GM21526 (cell line): Measurements from ENCODE around the gene ZNF423.
A peak's percentile ranks its signal among the peaks of the same experiment; 100 is the strongest.
"Not testable (repeated sequence)": the region's sequence is repeated elsewhere in the genome, so short reads cannot be mapped to it uniquely, and the experiment has no call there.

ENCODE experiments used
- ATAC-seq: cut with Tn5 transposase; IDR thresholded peaks from one replicate; pipeline ENCODE4 v1.9.1; 2021; ENCODE audit warnings: moderate library complexity; ENCODE audit not compliant: unreplicated experiment, low FRiP score

The ZNF423 gene

DNA sequence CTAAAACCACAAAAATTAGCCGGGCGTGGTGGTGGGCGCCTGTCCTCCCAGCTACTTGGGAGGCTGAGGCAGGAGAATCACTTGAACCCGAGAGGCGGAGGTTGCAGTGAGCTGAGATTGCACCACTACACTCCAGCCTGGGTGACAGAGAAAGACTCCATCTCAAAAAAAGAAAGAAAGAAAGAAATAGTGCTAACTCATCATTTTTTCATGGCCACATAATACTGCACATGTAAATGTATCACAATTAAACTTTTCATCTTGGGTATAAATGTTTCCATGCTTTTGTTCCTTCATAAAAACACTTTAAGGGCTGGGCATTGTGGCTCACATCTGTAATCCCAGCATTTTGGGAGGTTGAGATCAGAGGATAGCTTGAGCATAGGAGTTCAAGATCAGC lies 15.9 kb upstream of the ZNF423 start:
- not testable (repeated sequence) for ATAC-seq

DNA sequence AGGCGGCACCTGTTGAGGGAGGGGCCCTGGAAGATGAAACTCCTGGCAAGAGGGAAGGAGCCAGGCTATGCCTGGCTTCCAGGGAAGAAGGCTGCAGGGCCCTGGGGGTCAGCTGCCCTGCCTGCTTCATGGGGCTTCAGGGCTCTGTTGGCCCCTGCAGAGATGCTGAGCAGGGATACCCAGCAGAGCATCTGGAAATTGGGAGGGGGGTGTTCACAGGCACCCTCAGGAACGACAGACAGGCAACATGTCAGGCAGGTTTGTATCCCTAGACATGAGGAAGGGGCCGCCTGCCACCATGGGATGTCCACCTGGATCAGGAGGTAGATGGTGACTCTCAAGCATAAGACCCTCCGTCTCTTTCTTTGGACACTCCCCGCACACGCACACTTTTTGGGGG lies 13.8 kb upstream of the ZNF423 start:
- no peak for ATAC-seq

DNA sequence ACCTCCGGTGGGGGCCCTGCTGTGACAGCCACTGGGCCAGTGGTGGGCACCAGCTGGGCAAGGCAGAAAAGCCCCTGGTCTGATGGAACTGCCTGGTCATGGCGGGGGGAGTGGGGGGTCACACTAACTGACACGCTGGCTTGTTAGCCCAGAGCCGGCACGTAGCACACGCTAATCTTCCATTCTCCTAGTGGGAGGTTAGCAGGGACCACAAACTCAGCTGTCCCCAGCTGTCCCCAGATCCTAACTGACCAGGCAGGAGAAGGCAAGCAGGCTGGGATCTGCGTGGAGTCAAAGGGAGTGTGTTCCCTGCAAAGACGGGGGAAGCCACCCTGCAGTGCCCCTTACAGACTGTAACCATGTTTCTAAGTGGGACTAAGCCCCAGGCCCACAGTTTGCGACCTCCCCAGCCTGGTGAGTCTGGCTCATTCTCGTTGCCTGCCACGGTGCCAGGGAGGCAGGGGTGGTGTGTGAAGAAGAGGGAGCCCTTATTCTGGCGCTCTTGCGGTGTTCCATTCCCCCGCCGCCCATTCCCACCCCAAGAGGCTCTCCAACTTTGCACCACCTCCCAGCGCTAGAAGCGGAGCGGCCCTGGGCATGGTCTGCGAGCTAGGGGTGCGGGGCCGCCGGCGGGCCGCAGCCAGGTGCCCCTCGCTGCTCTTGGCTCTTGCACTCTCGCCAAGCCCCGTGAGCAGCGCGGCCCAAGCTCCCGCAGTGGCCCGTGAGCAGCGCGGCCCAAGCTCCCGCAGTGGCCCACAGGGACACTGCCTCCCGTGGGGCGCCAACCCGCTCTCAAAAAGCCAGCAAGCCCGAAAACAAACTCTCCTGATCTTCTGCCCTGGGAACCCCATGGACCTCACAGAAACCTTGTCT lies 12.1 kb upstream of the ZNF423 start:
- no peak for ATAC-seq

DNA sequence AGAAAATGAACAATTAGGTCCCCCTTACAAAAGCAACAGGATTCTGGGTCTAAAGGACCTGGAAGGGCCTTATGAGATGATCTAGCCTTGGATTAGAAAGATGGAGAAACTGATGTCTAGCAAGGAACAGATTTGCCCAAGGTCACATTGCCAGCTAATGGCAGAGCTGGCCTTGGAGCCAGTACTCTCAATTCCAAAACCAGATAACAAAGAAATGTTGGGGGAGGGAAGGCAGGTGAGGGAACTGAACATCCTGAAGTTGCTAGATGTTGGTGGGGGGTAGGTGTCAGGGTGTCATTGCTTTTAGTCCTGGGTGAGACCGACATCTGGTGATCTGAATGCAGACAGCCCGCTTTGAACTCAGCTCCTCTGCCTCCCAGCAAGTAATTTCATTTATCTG lies 11.3 kb upstream of the ZNF423 start:
- ATAC-seq, result no peak

DNA sequence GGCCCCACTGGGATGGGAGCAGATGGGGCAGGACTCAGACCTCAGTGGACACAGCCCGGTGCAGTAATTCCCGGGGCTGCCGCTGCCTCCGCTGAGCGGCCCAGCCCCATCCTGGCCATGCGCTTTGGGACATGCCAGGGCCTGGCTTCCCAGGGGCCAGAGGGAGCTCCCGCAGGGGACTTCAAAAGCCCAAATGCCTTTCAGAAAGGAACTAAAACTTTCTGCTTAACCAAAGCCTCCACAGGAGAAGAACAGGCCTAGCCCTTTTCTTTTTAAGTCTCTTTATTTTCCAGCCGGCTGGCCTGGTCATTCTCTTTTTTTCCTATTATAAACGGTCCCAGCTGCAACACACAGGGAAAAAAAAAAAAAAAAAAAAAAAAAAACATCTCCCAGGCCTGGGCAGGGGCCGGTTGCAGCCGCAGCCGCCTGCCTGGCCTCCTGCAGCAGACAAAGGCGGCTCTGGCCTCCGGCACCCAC lies 10.7 kb upstream of the ZNF423 start:
- ATAC-seq, result no peak

DNA sequence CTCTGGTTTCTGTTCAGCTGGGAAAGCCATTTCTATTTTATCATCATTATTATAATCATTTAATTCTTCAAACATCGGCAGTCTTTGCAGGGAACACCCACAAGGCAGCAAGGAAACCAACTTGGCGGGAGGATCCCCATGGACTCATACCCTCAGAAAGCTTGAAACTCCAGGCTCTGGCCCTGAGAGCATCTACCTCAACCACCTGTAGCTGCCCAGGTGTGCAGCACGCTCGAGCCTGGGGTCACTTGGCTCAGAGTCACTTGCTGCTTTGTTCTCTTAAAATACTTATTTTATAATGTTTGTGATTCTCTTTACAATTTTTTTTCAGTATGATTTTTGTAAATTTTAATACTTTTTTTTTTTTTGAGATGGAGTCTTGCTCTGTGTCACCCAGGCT lies 6.8 kb upstream of the ZNF423 start:
- no peak for ATAC-seq

DNA sequence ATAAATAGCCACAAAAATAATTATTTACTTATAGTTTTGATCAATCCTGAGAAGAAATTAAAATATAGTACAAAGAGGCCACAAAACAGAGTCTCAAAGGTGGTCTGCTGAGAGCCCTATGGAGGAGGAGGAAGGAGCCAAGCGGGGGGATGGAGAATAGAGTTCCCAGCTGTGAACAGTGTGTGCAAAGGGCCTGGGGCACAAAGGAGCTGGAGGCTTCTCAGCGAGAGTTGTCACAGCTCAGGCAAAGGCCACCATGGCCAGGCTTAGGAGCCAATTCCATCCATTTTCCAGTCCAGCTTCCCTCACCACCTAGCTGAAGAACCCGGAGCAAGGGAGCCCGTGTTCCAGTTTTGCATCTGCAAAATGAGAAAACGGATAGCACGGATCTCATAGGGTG lies 5.4 kb upstream of the ZNF423 start:
- ATAC-seq, result no peak

DNA sequence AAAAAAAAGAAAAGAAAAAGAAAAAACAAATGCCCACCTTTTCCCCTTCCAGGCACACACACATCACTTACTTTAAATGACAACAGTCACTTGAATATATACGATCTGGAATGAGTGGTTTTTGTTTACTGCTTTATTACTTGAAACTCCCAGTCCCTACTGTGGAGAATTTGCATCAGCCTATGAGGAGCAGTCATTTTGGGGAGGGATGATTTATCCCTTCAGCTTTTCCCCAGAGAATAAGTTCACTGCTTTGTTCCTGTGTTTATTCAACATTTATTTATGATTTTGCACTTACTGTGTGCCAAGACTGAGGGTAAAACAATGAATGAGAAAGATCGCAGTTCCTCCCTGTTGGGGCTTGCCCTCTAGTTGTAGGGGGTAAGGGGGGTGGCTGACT lies 4.7 kb upstream of the ZNF423 start:
- no peak for ATAC-seq

DNA sequence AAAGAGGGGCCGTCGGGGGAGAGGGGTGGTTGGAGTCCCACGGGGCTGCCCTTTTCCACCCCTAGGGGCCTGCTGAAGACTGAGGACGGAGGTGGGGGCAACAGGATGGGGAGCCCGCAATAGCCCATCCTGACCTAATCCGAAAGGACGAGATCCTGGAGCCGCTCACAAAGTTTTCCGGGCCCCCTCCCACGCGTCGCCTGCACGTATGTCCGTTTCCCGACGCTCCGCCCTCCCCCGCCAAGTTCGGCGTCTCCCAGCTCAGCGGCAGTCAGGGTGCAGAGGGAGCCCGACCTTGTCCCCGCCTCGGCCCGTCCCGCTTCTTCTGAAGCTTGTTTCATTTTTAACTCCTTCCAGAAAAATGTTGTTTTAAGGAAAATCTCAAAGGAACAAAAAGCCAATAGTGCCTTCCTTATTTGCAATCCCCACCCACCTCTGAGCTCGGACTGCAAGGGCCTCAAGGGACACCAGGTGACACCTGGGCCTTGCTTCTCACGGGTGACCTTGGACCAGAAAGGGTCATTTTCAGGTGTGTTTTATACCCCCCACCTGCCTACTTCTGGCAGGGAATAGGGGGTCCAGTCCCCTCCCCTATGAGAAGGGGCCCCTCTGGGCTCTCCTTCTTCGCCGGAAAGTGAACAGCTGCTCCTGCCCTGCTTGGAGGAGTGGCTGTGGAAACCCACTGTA lies 3.4 kb upstream of the ZNF423 start:
- no peak for ATAC-seq

DNA sequence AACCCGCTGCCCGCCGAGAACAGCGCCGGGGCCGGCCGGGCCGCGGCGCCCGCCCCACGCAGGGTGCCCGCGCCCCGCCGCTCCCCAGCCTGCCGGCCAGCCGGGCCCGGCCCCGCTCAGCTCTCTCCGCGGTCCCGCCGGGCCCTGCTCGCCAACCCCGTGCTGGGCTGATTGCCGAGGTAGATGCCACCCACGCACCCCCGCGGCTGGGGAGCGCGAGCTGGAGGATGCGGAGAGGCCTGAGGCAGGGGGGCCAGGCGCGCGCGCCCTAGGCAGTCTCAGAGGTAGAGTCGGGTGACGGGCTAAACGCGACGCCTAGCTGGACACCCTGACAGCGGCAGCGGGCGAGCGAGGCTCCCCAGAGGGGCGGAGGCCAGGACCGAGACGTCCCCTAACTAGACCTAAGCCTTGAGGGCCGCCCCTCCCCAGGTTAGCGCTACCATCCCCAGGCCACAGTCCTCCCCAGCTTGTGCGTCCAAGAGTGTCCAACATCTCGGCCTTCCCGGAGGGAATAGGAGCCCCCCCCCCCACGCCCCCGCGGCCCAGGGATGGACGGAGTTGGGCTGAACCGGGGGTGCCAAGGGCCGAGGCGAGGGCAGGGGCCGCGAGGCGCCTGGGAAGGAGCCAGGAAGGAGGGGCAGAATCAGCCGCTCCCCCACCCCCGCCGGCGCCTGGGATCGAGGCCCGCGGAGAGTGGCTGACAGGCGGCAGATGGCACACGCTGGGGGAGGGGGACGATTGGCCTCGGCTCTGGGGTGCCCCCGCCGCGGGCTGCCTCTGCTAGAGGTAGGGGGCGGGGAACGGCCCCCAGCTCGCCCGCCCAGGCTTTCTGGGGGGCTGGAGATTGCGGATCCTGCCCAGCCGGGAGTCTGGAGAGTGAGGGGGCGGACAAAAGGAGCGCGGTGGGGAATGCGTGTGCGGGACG lies 2.5 kb upstream of the ZNF423 start:
- no peak for ATAC-seq

DNA sequence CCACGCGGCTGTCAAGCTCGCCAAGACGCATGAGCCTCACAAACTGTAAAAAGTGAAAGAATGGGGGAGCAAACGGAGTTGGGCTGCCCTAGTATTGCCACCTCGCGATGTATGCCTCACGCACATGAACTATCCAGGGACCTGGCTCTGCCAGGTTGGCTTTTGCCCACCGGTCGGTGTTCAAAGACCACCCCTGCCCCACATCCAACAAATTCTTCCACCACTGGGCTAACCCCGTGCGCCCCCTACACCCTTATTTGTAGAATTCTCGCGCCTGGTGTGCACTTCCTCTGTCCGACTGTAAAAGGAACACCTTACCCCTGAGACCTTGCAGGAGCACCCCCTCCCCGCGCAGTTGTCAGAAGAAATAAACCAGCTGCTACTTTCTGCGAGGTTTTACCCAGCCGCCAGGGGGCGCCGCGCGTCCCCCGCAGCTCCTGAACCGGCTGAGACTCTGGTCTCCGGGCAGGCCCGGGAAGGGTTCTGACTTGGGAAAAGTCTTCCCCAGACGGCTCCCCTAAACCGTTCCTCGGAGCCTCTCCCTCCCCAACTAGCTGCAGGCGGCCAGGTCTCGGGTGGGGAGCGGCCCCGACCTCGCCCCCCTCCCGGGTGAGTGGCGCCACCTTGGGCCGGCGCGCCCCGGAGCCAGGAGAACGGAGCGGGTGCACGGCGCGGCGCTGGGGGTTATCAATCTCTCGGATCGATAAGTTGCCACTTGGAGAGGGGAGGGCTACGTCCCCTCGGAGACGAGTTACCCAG lies 1.7 kb upstream of the ZNF423 start:
- no peak for ATAC-seq

DNA sequence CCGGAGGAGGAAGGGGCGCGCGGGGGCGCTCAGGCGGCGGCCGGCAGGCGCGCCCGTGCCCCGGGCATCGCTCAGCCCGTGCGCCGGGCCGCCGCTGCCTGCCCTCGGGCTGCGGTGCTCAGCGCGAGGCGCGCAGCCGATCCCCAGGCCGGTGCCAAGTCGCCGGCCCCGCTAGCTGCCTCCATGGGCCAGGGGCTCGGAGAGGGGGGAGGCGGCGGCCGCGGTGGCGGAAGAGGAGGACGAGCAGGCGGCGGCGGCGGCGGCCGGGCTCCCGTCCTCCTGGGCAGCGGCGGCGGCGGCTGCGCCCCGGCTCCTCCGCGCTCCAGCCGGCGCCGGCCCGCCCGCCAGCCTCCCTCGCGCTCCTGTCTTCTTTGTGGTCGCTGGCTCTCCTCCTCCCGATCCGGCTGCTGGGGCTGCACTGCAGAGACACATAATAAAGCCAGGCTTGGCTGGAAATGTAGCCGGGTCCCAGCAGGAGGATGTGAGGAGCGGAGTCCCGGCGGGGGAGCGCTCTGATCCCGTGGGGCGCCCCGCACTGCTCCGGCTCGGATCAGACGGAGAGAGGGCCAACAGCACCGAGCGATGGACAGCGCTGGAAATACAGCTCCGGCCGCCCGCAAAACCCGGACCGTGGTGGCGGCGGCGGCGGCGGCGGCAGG lies 889 bp upstream of the ZNF423 start:
- ATAC-seq, result no peak

DNA sequence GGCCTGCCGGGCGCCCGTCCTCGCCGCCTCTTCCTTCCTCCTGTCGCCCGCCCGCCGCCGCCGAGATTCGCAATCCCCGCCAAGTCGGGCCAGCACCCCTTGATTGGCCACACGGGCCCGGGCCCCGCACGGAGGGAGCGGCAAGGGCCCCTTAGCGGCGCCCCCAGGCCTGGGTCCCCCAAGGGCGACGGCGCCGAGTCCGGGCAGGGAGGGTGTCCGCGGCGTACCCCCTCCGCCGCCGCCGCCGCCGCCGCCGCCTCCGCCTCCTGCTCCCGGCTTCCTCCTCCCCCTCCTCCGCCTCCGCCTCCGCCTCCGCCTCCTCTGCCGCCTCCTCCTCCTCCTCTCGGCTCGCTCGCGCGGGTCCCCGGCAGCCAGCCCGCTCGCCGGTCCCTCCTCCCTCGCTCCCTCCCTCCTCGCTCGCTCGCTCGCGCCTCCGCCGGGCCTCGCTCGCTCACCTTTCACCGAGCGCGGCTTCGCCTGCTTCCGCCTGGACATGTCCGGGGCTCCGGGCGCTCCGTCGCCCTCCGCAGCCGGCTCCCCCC lies 561 bp downstream of the ZNF423 start:
- peak; percentile 58 for ATAC-seq

DNA sequence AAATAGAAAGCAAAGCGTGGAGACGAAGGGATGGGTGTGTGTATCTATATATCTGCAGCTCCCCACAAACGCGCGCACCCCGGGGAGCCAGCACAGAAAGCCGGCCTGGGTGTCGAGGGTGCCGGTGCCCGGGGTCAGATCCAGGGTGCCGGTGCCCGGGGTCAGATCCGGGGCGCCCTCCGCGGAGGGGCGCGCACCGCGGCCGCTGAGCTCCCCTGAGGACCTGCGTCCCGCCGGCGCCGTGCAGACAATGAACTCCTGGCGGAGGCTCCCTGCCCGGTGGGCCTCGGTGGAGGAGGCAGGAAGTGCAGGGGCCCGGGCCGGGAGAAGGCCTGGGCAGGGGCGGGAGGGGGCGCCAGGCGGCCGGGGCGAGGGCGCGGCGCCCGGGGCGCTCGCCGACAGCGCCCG lies 1.1 kb downstream of the ZNF423 start:
- ATAC-seq, result peak; percentile 8

DNA sequence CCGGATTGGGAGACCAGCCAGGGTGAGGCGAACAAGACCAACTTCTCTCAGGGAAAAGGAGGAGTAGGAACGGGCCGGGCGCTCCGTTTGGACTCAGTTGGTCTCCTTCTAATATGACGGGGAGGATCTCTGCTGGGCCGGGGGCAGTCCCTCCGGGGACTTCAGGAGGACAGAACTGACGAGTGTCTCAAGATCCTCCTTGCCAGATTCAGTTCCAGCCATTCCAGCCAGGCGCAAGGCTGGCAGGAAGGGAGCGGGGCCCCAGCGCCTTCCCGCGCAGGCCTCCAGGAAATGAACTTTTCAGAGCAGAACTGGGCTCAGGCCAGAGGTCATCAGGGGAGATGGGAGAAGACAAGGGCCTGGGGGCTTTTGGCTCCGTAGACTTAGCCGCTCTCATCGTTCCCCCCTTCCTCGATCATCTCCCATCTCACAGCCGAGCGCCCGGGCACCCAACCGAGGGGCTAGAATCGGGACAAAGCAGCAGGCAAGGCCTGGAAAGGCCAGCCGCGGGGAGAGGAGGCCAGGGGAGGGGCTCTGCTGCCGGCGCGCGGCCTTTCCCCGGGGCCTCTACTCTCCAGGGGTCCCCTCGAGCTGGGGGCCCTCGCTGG lies 1.6 kb downstream of the ZNF423 start:
- ATAC-seq, result no peak

DNA sequence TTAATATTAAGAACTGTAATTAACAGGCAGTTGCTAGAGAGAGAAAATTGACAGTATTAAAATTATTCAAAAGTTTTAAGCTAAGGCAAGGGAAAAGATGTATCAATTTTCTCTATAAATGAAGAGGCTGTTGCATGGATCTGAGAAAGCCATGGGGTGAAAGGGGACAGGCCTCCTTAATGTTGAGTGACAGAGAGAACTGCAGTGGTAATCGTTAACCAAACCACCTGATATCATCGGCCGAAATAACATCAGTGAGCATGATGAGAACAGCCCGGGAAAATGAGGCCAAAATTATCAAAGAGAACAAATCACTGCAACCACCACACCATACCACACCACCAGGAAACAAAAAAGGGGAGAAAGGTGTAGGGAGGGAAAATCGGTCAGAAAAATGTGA lies 3.6 kb downstream of the ZNF423 start:
- no peak for ATAC-seq

DNA sequence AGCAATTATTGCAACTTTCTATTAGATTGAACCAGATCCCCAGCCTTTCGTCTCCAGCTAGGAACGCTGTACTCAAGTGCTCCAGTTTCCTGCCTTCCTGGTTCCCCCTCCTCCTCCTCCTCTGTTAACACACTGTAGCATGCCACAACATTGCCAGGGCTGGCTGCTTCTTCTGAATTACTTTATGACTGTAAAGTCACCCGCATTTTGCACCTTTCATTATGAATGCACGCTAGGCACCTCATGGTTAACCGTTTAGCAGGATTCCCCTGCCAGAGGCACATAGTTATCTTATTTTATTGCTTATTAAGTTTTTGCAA lies 4.5 kb downstream of the ZNF423 start:
- ATAC-seq, result no peak

DNA sequence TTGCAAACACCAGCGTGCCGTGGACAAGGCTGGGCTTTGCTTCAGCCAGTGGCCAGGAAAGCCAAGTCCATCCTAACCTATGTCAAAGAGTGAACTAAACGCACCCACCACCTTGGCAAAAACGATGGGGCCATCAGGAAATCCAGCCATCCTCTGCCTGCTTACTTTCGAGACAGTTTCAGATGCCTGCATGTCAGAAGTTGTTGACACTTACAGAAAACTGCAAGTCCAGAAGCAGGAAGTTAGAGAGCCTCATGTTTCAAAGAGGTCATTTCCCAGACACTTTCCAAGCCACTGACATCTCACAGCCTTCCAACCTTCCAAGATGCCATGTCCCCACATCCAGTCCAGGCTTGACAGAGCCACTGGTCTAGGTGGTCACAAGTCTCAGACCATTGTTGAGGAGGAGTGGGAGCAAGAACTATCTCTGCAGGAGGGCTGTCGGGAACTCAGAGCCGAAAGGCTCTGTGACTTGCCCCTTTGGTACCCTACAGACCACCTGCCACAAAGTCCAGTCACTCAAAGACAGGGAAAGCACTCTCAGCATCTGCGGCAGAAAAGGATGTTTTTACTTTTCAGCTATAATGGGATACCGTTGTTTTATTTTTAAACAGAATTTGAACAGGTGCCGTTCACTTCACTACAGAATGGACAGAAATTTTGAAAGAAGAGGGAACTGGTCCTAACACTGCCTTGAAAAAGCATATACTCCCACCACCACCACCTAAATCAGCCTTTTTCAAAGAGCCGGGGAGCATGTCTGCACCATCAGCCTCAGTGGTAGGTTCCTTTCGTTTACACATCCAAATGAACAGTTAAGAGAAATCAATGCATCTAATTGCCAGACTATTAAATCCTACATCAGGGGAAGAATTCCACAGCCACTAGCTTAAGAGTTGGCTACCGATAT lies 5.1 kb downstream of the ZNF423 start:
- ATAC-seq, result no peak
